ENCODE data around the gene MRPS6.

Gene MRPS6

GRCh38 chr21:34183331-34183928, 110.1 kb downstream of the MRPS6 start:
- Histone ChIP-seq H3K4me1 (ENCODE audit: control insufficient read depth, insufficient read depth, low read length) (peaks cover 3% of the 10 kb centered on the region; the same call in 1 of the 2 replicates), H3K36me3 (ENCODE audit: control insufficient read depth, insufficient read depth, low read length) (no peaks in the 10 kb centered on the region), H3K9me3 (ENCODE audit: control insufficient read depth, insufficient read depth, low read length) (no peaks in the 10 kb centered on the region), H3K4me3 (ENCODE audit: low read length) (no peak overlapping the region), H3K27ac (ENCODE audit: low read length) (no peak overlapping the region), H3K27me3 (ENCODE audit: control insufficient read depth, insufficient read depth, low read length) (peaks cover 1% of the 10 kb centered on the region; the same call in 1 of the 2 replicates)
- no CpG with 5 or more reads among the region's 5 CpGs for WGBS (ENCODE audit: insufficient coverage, insufficient read length)
- no peak for DNase-seq (ENCODE audit: low read depth, low spot score)

DNA sequence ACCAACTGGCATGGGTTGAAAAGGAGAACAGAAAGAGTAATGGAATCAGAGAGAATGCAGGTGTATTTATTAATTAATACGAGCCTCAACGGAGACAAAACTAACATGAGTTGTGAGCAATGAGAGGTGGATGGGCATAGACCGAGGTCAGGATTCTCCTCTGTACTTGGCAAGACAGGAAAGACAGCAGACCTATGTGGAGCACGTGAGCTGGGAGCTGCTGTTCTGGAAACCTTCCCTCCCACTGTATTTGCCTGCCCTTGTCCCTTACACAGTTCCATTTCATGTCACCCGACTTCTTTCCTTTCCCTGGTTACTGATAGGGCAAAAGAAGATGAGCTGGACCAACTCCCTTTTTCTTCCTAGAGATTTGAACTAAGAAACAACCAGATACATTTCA, 110.9 kb downstream of the MRPS6 start:
- Histone ChIP-seq H3K27me3 (ENCODE audit: control insufficient read depth, insufficient read depth, low read length) (no peaks in the 10 kb centered on the region), H3K9me3 (ENCODE audit: control insufficient read depth, insufficient read depth, low read length) (no peaks in the 10 kb centered on the region), H3K4me3 (ENCODE audit: low read length) (no peak overlapping the region), H3K4me1 (ENCODE audit: control insufficient read depth, insufficient read depth, low read length) (peaks cover 2% of the 10 kb centered on the region; the same call in 1 of the 2 replicates), H3K27ac (ENCODE audit: low read length) (no peak overlapping the region), H3K36me3 (ENCODE audit: control insufficient read depth, insufficient read depth, low read length) (no peaks in the 10 kb centered on the region)
- DNase-seq (ENCODE audit: low read depth, low spot score): no peak
- WGBS (ENCODE audit: insufficient coverage, insufficient read length): no CpG with 5 or more reads among the region's 5 CpGs

DNA sequence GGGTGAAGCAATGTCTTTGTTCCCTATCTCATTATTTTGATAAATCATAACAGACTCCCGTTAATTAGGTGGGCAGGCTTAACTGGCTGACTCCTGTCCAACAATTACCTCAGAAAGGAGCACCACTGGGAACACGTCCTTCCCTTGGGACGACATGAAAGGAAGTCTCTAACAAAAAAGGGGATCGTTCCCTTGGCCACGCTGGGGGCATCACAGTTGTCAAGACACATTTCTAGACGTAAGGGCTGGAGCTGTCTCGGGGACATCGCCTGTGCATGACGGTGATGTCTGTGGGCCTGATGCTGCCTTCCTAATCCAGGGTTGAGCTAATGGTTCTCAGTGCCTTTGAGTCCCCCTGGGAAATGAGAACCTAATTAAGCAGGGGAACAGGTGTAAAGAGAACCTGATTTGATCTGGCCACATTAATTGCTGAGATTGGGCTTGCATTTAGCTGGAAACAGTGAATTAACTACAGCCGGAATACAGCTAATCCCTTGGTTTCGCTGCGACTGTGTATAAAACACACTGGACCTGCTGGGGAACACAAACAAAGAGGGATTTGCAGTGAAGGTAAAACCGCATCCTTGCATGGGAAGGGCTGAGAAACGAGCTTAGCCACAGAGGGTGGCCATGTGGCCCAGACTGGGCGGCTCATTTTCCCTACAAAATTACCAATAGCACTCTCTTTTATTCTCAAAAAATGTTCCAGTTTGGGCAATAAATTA, 111.8 kb downstream of the MRPS6 start:
- peaks cover 2% of the 10 kb centered on the region; the same call in 1 of the 2 replicates for H3K4me1 ChIP-seq (ENCODE audit: control insufficient read depth, insufficient read depth, low read length)
- no peak for DNase-seq (ENCODE audit: low read depth, low spot score)
- no peaks in the 10 kb centered on the region for H3K36me3 ChIP-seq (ENCODE audit: control insufficient read depth, insufficient read depth, low read length)
- H3K27ac ChIP-seq (ENCODE audit: low read length): no peak overlapping the region
- no peaks in the 10 kb centered on the region for H3K9me3 ChIP-seq (ENCODE audit: control insufficient read depth, insufficient read depth, low read length)
- WGBS (ENCODE audit: insufficient coverage, insufficient read length): no CpG with 5 or more reads among the region's 15 CpGs
- no peaks in the 10 kb centered on the region for H3K27me3 ChIP-seq (ENCODE audit: control insufficient read depth, insufficient read depth, low read length)
- no peak overlapping the region for H3K4me3 ChIP-seq (ENCODE audit: low read length)

DNA sequence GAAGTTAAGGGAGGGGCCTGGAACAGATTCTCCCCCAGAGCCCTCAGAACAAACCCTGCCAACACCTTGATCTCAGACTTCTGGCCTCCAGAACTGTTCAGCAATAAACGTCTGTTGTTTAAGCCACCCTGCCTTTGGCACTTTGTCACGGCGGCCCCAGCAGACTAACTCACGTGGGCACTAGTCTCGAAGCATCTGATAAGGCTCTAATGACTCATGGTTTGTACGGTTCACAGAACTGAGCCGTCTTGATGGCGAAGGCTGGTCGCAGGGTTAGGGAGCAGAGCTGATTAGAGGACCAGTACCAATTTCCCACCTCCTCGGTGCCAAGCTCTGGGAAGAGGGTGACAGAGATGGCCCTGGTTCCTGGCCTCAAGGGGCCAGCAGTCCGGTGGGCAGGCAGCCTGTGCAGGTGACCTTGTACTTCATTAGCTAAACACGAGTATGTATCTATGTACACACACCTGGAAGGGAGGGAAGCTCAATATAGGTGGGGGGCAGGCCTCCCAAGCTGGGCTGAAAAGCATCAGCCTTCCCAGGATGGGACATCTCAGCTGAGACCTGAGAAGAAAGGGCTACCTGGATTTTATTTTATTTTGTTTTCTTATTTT, 112.8 kb downstream of the MRPS6 start:
- WGBS (ENCODE audit: insufficient coverage, insufficient read length): no CpG with 5 or more reads among the region's 12 CpGs
- Histone ChIP-seq H3K36me3 (ENCODE audit: control insufficient read depth, insufficient read depth, low read length) (no peaks in the 10 kb centered on the region), H3K4me1 (ENCODE audit: control insufficient read depth, insufficient read depth, low read length) (peaks cover 2% of the 10 kb centered on the region), H3K4me3 (ENCODE audit: low read length) (no peak overlapping the region), H3K9me3 (ENCODE audit: control insufficient read depth, insufficient read depth, low read length) (no peaks in the 10 kb centered on the region), H3K27ac (ENCODE audit: low read length) (no peak overlapping the region), H3K27me3 (ENCODE audit: control insufficient read depth, insufficient read depth, low read length) (no peaks in the 10 kb centered on the region)
- no peak for DNase-seq (ENCODE audit: low read depth, low spot score)

- H3K9me3 ChIP-seq (ENCODE audit: control insufficient read depth, insufficient read depth, low read length): no peaks in the 10 kb centered on the region
- no peak overlapping the region for H3K4me3 ChIP-seq (ENCODE audit: low read length)
- H3K36me3 ChIP-seq (ENCODE audit: control insufficient read depth, insufficient read depth, low read length): no peaks in the 10 kb centered on the region
- H3K27me3 ChIP-seq (ENCODE audit: control insufficient read depth, insufficient read depth, low read length): no peaks in the 10 kb centered on the region
- no CpG with 5 or more reads among the region's 6 CpGs for WGBS (ENCODE audit: insufficient coverage, insufficient read length)
- peaks cover 2% of the 10 kb centered on the region for H3K4me1 ChIP-seq (ENCODE audit: control insufficient read depth, insufficient read depth, low read length)
- H3K27ac ChIP-seq (ENCODE audit: low read length): no peak overlapping the region
- no peak for DNase-seq (ENCODE audit: low read depth, low spot score)
Measured at GRCh38 chr21:34187935-34188334, 114.6 kb downstream of the MRPS6 start.

DNA sequence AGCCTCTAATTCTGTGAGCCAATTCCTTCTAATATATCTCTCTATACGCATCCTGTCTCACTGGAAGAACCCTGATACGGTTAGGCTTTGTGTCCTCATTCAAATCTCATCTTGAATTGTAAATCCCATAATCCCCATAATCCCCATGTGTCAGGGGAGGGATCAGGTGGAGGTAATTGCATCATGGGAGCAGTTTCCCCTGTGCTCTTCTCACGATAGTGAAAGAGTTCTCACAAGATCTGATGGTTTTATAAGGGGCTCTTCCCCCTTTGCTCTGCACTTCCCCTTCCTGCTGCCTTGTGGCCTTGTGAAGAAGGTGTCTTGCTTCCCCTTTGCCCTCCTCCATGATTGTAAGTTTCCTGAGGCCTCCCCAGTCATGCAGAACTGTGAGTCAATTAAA, 116.1 kb downstream of the MRPS6 start:
- Histone ChIP-seq H3K4me3 (ENCODE audit: low read length) (no peak overlapping the region), H3K4me1 (ENCODE audit: control insufficient read depth, insufficient read depth, low read length) (peaks cover 2% of the 10 kb centered on the region)

GRCh38 chr21:34190576-34191321, 117.4 kb downstream of the MRPS6 start:
- Histone ChIP-seq H3K4me3 (ENCODE audit: low read length) (no peak overlapping the region), H3K4me1 (ENCODE audit: control insufficient read depth, insufficient read depth, low read length) (peaks cover 2% of the 10 kb centered on the region), H3K36me3 (ENCODE audit: control insufficient read depth, insufficient read depth, low read length) (no peaks in the 10 kb centered on the region), H3K27ac (ENCODE audit: low read length) (no peak overlapping the region), H3K9me3 (ENCODE audit: control insufficient read depth, insufficient read depth, low read length) (no peaks in the 10 kb centered on the region), H3K27me3 (ENCODE audit: control insufficient read depth, insufficient read depth, low read length) (no peaks in the 10 kb centered on the region)
- WGBS (ENCODE audit: insufficient coverage, insufficient read length): no CpG with 5 or more reads among the region's 7 CpGs
- no peak for DNase-seq (ENCODE audit: low read depth, low spot score)

More for the DNA sequence above, 116.1 kb downstream of the MRPS6 start:
- H3K36me3 ChIP-seq (ENCODE audit: control insufficient read depth, insufficient read depth, low read length): no peaks in the 10 kb centered on the region
- H3K27me3 ChIP-seq (ENCODE audit: control insufficient read depth, insufficient read depth, low read length): no peaks in the 10 kb centered on the region
- WGBS (ENCODE audit: insufficient coverage, insufficient read length): no CpG with 5 or more reads among the region's 3 CpGs
- no peaks in the 10 kb centered on the region for H3K9me3 ChIP-seq (ENCODE audit: control insufficient read depth, insufficient read depth, low read length)
- no peak overlapping the region for H3K27ac ChIP-seq (ENCODE audit: low read length)
- DNase-seq (ENCODE audit: low read depth, low spot score): no peak

DNA sequence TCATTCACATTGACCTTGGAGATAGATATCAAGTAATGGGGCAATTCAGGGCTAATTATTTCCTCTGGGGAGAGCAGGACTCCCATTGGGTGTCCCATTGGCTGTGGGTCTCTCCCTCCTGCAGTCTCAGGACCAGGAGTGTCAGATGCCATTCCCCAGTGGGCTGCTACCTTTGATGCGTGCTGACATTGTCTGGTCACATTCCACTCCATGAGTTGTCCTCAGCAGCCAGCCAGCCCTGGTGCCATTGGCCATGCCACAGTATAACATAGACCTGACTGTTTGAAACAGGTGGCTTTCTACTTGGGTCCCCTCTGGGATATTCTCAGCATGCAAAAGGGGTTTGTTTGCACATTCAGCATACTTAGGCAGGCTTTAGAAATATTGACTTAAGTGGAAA, 118.5 kb downstream of the MRPS6 start:
- no peak for DNase-seq (ENCODE audit: low read depth, low spot score)
- no CpG with 5 or more reads among the region's 1 CpG for WGBS (ENCODE audit: insufficient coverage, insufficient read length)

More for the DNA sequence above, 118.5 kb downstream of the MRPS6 start:
- Histone ChIP-seq H3K36me3 (ENCODE audit: control insufficient read depth, insufficient read depth, low read length) (no peaks in the 10 kb centered on the region), H3K4me1 (ENCODE audit: control insufficient read depth, insufficient read depth, low read length) (peaks cover 2% of the 10 kb centered on the region), H3K9me3 (ENCODE audit: control insufficient read depth, insufficient read depth, low read length) (no peaks in the 10 kb centered on the region), H3K27me3 (ENCODE audit: control insufficient read depth, insufficient read depth, low read length) (no peaks in the 10 kb centered on the region), H3K4me3 (ENCODE audit: low read length) (no peak overlapping the region), H3K27ac (ENCODE audit: low read length) (no peak overlapping the region)
